NOMO-1 treated with DMSO at 0.1 percent for 48 hours (cell line): ENCODE measurements around the gene MAGEA9B.
"Not testable (repeated sequence)": the region's sequence is repeated elsewhere in the genome, so short reads cannot be mapped to it uniquely, and the experiment has no call there.

Experiments used
- DNase-seq: peaks from one replicate; lab custom pipeline; 2025; ENCODE audit not compliant: unreplicated experiment; lab: John Stamatoyannopoulos, UW

The MAGEA9B gene

DNA sequence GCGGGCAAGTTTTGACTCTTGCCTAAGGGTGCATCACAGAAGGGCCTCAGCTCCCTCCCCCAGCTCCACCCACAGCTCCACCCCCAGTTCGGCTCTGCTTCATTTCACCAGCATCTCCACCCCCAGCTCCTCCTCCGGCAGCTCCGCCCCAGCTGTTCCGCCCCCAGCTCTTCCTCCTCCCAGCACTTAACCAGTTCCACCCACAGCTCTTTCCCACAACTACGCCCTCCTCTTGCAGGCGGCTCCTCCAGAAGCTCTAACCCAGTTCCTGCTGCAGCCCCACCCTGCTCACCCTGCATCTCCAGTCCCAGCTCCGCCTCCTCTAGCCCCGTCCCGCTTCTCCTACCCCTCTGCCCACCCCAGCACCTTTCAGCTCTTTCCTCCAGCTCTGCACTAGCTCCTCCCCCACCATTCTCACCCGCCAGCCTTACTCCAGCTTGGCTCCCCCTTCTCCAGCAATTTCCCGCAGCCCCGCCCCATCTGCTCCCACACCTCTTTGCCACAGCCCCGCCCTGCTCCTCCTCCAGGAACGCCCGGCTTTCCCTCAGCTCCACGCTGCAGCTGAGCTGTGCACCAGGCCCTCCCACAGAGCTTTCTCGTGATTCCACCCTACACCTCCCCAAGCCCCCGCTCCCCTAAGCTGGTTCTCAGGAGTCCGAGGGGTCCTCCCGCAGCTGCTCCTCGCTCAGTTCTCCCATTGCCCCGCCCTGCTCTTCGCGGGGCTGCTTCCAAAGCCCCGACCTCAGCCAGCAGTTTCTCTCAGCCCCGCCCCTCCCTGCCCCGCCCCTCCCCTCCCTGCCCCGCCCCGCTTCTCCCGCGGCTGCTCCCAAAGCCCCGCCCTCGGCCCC is 47.8 kb downstream of the MAGEA9B start:
- peak; percentile 89 for DNase-seq

DNA sequence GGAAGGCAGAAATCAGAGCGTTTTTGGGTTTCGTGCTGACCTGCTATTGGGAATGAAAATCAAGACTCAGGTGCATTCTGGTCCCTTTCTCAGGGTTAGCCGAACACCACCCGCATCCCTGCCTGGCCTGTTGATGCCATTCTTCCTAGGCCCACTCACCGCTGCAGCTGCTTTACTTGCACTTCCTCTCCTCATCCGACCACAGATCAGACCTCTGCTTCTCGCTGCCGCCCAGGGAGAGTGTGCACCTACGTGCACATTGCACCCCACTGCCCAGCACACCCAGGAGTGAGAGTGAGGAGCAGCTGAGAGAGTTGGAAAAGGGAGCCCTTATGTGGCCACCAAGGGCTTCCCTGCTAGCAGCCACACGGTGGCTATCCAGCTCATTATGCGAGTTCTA is 49.8 kb downstream of the MAGEA9B start:
- not testable (repeated sequence) for DNase-seq

DNA sequence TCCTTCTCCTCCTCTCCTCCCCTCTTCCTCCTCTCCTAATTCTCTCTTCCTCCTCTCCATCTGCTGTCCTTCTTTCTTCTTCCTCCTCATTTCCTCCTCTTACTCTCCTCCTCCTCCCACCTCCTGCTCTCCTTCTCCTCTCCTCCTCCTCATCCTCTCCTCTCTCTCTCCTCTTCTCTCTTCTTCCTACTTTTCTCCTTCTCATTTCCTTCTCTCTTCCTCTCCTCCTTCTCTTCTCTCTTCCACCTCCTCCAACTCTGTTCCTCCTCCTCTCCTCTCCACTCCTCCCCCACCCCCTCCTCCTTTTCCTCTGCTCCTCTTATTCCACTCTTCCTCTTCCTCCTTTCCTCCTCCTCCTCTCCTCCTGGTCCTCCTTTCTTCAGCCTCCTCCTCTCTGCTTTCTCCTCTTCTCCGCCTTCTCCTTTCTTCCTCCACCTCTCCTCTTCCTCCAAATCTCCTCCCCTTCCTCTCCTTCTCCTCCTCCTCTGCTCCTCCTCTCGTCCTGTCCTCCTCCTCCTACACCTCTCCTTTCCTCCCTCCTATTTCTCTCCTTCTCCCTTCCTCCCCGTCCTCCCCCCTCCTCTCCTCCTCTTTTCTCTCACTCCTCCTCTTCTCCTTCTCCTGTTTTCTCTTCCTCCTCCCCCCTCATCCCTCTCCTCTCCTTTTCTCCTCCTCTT is 52.2 kb downstream of the MAGEA9B start:
- DNase-seq = not testable (repeated sequence)

DNA sequence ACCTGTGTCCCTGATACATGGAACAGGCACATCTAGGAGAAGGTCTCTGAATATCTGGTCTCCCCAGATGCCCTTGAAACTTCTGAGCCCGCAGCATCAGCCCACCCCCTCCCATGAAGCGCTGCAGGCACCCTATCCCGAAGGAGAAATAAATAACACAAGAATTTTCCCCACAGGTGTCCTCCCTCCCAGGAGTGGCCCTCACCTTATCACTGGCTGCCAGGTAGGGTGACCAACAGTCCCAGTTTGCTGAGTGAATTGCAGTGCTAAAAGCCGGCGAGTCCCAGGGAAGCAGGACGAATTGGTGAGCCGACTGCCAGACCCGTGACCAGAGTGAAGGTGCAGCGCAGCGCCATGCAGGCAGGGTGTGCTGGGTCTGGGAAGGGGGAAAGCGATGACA is 53.3 kb downstream of the MAGEA9B start:
- not testable (repeated sequence) for DNase-seq

- DNase-seq = not testable (repeated sequence)
Measured at GRCh38 chrX:149532868-149533267, 54.4 kb downstream of the MAGEA9B start.
